Measurements from ENCODE around the gene KLHL3. TPM values are rescaled to one million over a fixed set of nuclear protein-coding genes. Genes with fewer than 3 reads are reported as not detected.

KLHL3 gene
- total and polyA plus RNA-seq, 12 donors = 12.4 to 37.4 (median 23.7) TPM

DNA sequence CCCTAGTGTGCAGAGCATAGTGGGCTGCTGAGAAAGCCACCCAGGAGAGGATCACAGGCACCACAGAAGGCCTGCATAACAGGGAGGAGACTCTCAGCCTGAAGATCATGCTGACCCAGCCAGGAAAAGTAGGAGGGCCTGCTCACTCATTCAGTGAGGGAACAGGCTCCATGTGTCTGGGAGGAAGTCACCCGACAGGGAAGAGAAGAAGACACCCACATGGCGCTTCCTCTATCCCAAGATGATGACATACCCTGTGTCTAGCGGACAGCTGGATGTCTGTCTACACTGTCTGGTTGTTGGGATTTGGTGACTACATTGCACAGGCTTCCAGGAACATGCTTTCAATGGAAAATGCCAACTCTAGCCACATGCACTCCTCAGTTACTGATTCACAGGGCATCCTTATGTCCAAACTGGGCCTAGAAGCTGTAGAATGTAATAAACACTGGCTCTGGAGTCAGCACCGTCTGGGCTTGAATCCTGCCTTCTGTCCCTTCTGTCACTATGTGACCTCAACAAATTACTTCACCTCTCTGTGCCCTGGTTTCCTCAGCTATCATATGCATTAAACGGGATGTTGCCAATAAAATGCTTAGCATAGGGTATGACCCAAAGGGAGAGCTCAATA is 47.6 kb downstream of the KLHL3 start:
- Histone ChIP-seq H3K4me3 (no peak overlapping the region), H3K27me3 (no peaks in the 10 kb centered on the region), H3K36me3 (peaks cover 0 to 67% (median 23%) of the 10 kb centered on the region in 9 donors), H3K4me1 (peaks cover 0 to 12% (median 4%) of the 10 kb centered on the region in 9 donors), H3K9me3 (no peaks in the 10 kb centered on the region), H3K27ac (no peak overlapping the region)
- WGBS, 2 donors = 65 to 70% methylated on average over 5 of the region's 5 CpGs
- intact Hi-C loops (cut with DNase I) = no loop called here
- peak in 1 of 8 donors; percentile 52 for ATAC-seq
- TF ChIP-seq, protein P1, sequence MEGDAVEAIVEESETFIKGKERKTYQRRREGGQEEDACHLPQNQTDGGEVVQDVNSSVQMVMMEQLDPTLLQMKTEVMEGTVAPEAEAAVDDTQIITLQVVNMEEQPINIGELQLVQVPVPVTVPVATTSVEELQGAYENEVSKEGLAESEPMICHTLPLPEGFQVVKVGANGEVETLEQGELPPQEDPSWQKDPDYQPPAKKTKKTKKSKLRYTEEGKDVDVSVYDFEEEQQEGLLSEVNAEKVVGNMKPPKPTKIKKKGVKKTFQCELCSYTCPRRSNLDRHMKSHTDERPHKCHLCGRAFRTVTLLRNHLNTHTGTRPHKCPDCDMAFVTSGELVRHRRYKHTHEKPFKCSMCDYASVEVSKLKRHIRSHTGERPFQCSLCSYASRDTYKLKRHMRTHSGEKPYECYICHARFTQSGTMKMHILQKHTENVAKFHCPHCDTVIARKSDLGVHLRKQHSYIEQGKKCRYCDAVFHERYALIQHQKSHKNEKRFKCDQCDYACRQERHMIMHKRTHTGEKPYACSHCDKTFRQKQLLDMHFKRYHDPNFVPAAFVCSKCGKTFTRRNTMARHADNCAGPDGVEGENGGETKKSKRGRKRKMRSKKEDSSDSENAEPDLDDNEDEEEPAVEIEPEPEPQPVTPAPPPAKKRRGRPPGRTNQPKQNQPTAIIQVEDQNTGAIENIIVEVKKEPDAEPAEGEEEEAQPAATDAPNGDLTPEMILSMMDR (IDR thresholded peaks at IDR 0.05) = no peak
- DNase-seq = no peak

DNA sequence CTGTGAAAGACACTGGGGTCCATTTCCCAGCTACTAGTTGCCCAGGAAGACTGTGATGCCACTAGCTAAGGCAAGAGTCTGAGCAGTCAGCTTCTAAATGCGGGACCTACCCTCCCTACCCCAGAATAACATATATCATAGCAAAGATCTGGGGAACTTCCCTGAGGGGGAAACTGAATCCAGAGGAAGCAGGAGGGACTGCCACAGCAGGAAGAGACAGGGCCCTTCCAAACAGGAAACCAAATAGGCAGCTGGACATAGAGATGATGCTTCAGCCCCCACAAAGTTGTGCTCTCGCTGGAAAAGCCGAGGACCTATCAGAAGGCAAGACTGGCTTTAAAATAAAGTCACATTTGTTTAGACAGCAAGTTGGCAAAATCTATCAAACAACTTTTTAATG is 51.1 kb downstream of the KLHL3 start:
- no peak for DNase-seq
- Histone ChIP-seq H3K36me3 (peaks cover 0 to 44% (median 9%) of the 10 kb centered on the region in 9 donors), H3K4me1 (peaks cover 0 to 15% (median 7%) of the 10 kb centered on the region in 9 donors), H3K27ac (peak overlapping the region in 1 of 10 donors; percentile 20), H3K4me3 (no peak overlapping the region), H3K9me3 (no peaks in the 10 kb centered on the region), H3K27me3 (no peaks in the 10 kb centered on the region)
- TF ChIP-seq, protein P1 (IDR thresholded peaks at IDR 0.05) = no peak
- intact Hi-C loops (cut with DNase I) = no loop called here
- ATAC-seq = no peak
- 63 to 65% methylated on average over 3 of the region's 3 CpGs for WGBS, 2 donors

GRCh38 chr5:137681191-137681590 is 54.7 kb downstream of the KLHL3 start:
- intact Hi-C loops (cut with DNase I) = no loop called here
- TF ChIP-seq, protein P1 (IDR thresholded peaks at IDR 0.05) = no peak
- peaks cover 0 to 40% (median 11%) of the 10 kb centered on the region in 9 donors for H3K36me3 ChIP-seq
- H3K27ac ChIP-seq = no peak overlapping the region
- ATAC-seq (no peak), DNase-seq (no peak)
- peaks cover 0 to 24% (median 12%) of the 10 kb centered on the region in 9 donors for H3K4me1 ChIP-seq
- H3K9me3 ChIP-seq = no peaks in the 10 kb centered on the region
- no peak overlapping the region for H3K4me3 ChIP-seq
- WGBS, 2 donors = 91 to 95% methylated on average over 1 of the region's 1 CpG
- H3K27me3 ChIP-seq = no peaks in the 10 kb centered on the region

DNA sequence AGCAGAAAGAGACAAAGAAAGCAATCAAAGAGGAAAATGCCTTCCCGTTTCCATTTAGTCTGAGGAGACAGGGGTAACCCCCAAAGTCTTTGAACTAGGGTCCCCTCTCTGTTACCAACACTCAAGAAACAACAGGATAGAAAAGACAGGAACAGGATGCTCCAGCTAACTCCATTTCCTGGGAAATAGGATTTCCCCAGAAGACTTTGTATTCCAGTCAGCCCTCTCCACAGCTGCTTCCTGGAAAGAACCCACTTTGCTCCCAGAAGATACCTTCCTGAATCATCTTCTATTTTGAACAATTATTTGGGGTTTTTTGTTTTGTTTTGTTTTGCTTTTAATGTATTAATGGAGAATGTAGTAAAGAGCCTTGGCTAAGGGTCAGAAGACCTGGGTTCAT is 56.0 kb downstream of the KLHL3 start:
- no peaks in the 10 kb centered on the region for H3K9me3 ChIP-seq
- DNase-seq = no peak
- peaks cover 0 to 36% (median 16%) of the 10 kb centered on the region in 9 donors for H3K36me3 ChIP-seq
- H3K4me1 ChIP-seq = peaks cover 0 to 24% (median 12%) of the 10 kb centered on the region in 9 donors
- no peak overlapping the region for H3K4me3 ChIP-seq
- TF ChIP-seq, protein P1 (IDR thresholded peaks at IDR 0.05) = no peak
- intact Hi-C loops (cut with DNase I) = no loop called here
- 50 to 76% methylated on average over 1 of the region's 1 CpG for WGBS, 2 donors
- peak in 1 of 8 donors; percentile 47 for ATAC-seq
- peak overlapping the region in 3 of 10 donors; percentile 32 to 49 (median 39) for H3K27ac ChIP-seq
- H3K27me3 ChIP-seq = no peaks in the 10 kb centered on the region

Data from heart right ventricle (tissue), 16 donors.